GM18868 (cell line): Measurements from ENCODE around the gene TNS1.

Experiments used
- ATAC-seq: cut with Tn5 transposase; IDR thresholded peaks from one replicate; pipeline ENCODE4 v1.9.1; 2021; ENCODE audit warnings: mild to moderate bottlenecking, moderate library complexity; ENCODE audit not compliant: unreplicated experiment

Gene TNS1

DNA sequence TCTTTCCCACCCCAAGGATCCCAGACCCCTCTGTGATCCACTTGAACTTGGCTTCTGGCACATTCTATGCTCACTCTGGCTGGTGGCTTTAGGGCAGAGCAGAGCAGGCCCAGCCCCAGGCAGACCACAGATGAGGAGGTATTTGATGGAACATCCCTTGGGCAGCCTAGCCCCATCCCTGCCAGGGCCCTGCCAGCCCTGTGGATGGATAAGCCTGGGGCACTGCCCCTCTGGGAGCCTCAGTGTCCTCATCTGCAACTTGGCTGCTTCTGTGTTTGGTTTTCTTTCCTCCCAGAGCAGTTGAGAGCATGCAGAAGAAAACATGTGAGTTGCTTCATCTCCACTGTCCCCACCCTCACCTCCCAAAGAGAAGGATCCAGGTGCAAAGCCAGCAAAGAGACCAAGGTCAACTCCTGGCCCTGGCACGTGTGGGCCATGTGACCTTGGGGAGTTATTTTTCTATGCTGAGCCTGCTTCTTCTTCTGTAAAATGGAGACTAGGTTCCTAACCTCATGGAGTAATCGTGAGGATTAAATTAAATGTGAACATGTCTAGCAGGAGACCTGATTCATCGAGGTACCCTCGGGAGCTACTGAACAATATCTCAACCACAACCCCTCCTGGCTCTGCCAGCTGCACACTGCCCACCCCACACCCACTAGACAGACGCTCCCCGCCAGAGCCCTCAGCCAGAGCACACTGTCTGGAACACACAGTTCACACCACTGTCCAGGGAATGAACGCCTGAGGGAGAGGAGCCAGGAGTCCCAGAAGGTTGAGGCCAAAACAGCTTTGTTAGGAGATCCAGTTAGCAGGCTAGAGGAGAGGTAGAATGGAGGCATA, 14.6 kb upstream of the TNS1 start:
- ATAC-seq, result no peak

DNA sequence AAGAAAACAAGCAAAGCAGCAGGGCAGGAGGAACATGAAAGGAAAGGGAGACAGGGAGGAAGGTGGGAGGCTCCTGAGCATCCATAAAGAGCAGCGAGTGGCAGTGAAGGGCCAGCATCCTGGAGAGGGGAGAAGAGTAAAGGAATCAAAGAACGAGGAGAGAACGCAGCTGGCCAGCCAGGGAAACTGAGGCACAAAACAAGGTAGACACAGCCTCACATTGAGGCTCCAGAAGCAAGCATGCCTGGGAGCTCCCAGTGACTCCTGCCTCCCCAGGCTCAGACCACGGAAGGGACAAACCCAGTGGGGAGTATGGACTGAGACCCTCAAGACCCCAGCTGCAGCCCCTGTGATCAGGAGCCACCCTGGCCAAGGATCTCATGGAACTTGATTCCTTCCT, 14.0 kb upstream of the TNS1 start:
- no peak for ATAC-seq

DNA sequence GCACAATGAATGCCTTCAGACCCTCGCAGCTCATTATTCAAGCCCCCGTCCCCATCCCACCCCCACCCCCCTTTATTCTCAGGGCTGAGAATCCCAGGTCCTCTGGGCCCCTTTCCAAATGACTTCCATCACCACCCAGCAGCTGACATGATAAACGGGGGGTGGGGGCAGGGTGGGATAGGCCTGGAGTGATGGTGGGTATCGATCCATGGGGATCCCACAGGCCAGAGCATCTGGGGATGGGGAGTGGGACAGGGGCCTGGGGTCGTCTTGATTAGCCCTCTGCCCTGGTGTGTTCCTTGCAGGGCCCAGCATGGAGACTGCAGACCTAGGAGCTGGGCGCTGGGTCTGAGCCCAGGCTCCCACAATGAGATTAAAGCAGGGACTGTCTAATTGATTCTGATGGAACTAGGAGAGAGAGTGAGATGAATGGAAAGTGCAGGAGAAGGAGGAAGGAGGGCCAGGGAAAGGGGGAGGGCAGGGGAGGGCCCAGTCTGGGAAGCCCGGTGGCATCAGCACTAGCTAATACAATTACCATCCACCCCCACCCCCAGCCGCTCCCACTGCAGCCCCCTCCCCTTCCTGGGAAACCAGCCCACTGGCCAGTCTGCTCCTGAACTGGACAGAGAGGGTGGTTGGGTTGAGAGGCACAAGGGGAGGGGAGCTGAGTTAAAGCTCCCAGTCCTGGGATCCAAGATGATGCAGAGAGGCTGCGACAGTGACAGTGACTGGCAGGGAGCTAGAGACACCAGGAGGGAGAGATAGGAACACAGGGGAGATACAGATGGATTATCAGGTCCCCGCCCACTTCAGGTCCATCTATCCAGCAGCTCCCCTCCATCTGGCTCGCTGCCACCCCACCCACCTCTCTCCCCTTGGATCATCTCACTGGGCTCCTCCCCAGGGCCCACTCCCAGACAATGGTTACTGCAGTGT, 13.1 kb upstream of the TNS1 start:
- ATAC-seq, result no peak

DNA sequence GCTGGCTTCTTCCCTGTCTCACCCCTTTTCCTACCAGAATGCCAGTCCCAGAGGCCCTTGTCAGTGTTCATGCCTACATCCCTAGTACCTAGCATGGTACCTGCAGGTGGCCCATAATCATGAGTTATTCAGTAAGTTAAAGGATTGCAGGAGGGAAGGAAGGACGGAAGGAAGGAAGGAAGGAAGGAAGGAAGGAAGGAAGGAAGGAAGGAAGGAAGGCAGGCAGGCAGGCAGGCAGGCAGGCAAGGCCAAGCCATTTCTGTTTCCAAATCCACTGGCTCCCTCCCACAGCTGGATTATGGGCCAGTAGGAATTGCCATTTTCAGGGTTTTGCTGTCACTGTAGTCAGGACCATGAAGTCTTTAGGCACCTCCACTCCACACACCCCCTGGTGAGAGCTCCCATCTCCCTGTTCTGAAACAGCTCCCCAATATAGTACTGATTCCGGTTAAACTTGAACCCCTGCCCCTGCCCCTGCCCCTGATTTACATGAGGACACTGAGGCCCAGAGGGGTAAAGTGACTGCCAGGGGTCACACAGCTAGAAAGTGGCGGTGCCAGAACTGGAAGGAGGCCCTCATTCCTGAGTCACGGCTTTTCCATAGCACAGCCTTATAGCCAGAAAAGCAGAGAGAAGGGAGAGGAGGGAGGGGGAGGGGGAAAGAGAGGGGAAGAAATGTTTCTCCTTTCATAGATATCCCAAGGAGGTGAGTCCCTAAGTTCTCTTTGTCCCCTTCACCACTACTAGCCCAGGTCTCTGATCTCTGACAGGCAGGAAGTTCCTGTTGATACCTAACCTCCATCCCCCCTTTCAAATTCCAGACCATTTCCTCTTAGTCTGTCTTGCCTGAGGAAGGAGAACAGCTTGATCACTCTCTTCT, 12.2 kb upstream of the TNS1 start:
- no peak for ATAC-seq

DNA sequence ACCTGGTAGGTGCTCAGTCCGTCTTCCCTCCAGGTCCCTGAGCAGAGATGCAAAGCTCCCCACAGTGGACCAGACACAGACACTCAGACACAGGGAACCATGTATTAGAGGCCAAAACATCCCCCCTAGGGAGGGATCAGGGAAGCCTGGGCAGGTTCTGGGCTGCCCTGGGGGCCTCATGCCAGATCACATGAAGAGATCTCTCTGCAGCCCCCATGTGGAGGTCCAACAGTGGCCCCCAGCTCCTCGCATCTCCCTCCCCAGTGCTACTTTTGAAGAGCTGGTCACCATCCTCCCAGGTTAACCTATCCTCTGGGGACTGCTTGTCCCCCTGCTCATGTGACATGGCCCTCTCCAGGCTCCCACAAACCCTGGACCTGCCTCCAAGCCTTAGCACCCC, 10.5 kb upstream of the TNS1 start:
- ATAC-seq, result no peak

DNA sequence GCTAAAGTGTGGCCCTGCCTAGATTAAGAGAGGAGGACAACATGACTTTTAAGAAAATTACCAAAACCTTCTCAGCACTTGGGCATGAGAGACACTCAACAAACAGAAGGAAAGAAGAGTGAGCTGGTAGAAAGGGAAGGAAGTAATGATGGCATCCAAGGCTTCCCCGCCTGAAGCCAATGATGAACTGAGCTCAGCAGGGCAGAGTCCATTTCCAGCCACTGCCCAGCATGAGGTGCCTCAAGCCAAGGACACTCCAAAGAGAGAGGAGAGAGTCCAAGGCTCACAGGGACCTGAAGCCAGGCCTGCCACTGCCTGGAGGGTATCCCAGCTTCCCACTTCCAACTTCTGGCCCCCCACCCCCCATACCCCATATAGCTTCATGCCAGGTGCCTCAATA, 9.5 kb upstream of the TNS1 start:
- ATAC-seq, result no peak

DNA sequence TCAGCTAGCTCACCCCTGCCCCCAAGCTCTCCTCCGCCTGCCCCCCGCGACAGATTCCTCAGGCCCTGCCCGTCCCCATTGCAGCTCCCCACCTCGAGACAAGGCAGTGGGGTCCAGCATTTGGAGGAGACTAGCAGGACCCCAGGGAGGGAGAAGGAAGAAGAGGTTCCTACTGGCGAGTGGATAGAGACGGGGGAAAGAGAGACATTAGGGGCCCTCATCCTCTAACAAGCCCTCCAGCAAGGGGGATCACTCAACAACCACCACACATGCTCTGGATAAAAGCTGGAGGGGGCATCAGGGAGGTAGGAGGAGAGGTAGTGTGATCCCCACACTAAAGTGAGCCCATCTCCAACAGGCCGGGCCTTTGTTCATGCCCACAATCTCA, 8.9 kb upstream of the TNS1 start:
- no peak for ATAC-seq

DNA sequence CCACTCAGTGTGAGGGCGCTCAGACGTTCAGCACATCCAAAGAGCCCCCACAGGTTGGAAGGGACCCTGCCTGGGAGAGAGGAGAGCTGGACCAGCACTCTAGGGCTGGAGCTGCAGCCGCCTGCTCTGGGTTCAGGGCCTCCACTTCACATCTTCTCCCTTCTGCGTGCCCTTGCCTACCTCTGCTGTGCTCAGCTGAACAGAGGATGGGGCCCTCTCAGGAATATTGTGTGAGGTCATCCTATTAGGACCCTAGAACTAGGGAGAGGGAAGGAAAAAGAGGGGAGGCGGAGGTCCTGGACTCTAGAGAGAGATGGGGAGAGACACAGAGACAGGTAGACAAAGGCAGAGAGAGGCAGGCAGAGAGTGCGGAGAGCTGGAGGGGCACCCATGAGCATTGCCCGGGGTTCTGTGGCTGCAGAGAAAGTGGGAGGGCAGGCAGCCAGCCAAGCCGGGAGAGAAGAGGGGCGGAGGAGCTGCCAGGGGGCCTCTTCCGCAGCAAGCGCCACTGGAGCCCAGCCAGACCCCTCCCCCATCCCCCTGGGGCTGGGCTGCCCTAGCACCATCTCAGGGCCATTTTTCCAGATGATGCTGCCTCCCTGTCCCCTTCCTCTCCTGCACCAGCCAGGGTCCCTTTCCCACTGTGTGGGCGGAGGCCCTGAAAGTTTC, 8.3 kb upstream of the TNS1 start:
- ATAC-seq, result no peak

DNA sequence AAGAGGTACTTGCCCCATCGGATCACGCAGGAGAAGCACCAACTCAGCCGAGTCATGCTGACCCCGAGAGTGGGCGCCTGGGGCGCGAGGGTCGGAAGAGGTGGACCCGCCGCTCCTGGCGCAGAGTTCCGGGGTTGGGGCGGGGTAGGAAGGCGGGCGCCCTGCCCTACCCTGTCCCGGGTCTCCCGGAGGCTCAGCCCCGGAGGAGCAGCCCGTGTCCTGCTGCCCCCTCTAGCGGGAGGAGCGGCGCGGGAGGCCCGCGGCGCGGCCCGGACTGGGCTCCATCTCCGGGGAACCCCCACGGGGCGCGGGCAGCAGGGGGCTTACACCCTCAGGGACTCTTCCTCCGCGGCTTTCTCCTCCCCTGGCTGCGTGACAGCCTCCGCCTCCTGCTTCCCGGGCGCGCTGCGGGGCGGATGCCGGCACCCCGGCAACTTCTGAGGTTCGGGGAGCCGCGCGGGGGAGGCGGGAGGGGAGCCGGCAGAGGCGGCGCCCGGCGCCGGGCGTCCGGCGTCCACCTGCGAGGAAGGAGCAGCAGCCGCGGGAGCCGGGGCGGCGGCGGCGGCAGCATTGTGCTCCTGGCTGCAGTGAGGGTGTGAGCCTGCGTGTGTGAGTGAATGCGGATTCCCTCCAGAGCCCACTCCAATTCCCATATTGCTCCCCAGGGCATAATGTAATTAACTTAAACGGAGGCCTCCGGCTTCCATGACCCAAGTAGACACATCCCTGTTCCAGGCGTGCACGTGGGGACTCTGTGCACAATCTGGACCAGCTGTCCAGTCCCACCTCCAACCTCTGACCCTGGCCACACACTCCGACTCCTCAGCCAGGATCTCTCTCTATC, 7.6 kb upstream of the TNS1 start:
- ATAC-seq, result no peak

DNA sequence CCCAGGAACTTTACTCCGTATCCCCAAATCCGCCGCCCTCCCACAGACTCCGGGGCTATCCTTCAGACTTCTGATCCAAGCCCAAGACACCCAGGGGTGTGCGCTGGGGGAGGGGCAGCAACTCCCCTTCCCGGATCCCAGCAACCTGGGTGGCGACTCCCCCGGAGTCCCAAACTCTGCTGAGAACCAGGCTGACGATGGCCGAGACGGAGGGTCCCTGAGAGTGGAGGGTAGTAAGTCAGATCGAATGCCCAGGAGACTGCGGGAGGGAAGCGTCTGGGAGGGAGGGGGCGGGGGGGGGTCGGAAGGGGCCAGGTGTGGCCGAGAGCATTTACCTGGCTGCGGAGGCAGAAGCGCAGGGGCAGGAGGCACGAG, 7.0 kb upstream of the TNS1 start:
- no peak for ATAC-seq

DNA sequence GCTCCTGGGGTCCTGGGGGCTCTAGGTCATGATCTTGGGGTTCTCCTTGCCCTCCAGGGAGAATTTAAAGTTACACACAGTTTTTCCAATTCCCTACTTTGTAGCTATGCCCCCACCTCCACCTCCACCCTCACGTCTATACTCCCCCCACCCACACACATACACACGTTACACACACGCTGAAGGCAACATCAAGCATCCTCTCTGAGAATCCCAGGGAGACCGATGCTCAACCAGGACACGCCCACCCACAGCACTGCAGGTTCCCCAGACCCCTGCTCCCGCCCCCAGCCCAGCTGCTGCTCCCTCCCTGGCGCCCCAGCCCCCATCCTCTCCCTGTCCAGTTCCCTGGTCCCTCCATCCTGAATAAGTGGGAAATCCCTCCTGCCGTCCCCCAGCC, 6.4 kb upstream of the TNS1 start:
- no peak for ATAC-seq

DNA sequence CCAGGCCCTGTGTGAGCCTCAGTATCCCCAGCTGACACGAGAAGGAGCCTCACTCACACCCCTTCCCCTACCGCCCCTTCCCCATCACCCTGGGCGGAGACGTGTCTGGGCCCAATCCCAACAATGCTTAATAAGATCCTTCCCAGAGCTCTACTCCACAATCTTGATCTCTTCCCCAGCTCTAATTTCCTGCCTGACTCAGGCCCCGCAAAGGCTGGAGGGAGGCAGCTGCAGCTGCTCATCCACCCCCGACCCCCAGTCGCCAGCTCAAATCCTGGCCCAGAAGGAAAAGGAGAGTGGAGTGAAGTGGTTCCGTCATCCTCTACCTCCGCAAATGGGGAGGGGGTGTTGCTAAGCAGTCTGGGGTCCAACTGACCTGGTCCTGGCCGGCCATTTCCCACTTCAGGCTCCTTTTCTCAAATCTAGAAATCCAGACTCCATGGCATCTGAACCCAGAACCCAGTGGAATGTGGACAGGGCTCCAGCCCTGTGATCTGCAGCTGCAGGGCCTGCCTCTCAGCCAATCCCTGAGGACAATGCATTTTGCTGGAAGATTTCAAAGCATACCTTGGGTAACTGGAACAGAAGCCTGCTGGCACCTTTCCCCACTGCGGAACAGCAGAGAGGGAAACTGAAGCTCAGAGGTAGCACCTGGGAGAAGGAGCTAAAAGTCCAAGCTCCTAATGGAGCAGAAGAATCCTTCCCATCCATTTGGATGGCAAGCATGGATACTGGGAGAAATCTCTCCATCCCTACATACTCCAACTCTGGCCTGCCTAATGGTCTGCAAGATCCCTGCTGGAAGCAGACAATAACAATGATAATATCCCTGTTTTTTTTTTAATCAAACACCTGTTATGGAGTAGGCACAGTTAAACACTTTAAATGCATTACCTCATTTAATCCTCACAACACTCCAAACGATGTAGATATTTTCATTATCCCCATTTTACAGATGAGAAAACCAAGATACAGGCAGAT, 5.6 kb upstream of the TNS1 start:
- no peak for ATAC-seq

DNA sequence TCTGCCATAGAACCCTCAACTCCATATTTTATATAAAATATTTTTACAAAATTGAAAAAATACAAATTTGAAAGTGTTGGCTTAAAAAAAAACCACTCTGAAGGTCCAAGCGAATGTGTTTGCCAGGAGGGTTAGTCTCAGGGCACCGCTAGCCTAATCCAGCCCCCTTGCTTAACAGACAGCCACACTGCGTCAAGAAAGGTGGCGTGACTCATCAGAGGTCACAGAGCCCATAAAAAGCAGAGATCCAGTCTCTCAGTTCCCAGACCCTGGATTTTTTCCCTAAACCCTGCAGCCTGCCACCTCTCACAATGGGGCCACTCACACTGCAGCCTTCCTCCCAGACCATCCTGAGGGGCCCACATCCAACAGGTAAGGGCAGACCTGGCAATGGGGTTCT, 3.9 kb upstream of the TNS1 start:
- ATAC-seq, result no peak

DNA sequence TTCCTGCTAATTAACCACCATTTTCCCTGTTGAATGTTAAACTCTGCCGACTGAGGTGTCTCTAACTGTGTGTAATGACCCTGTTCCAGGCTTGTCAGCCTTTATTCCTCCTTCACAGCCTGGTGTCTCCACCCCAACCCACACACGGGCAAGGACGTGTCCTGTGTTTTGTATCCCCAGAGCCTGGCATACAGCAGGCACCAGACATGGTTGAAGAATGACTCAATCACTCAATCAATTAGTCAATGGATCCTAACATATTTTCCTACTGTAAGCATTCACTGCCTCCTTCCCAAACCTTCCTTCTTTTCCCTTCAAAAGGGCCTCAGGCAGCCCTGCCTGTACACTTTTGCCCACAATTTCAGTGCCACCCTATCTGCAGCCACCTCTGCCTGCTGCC, 2.7 kb upstream of the TNS1 start:
- no peak for ATAC-seq

DNA sequence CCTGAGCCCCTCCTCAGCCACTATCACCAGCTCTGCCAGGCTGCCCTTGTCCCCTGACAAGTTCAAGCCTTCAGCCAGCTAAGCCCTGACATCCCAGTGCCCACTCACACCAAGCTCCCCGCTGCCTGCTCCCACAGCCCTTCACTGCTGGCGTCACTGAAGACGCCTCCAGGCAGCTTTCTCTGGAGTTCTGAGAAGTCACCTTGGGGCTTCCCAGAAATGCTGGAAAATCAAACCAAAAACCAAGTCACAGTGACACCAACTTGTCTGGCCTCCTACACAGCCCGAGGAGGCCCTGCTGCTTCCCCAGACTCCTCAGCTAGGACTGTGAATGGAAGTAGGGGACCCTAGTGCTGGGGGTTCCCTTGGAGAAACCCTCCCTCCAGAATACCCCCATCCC, 2.2 kb upstream of the TNS1 start:
- ATAC-seq, result no peak

DNA sequence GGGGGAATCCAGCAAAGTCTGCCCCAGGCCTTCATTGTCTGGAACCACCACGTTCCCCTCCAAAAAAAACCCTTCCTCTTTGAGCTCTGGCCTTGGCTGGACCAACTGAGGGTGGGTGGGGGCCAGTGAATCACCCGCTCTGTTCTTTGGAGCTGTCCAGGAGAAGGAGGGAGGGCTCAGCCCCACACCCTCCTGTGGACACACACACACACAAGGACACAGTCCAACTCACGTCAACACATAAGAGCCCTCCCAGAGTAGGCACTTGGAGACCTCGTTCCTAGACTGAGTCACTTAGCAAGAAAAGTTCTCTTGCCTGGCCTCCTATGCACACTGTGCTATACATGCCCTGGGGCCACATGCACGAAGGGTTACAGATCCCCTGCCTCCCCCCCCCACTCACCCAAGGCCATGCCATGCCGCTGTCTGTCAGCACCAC, 1.2 kb upstream of the TNS1 start:
- peak; percentile 59 for ATAC-seq

DNA sequence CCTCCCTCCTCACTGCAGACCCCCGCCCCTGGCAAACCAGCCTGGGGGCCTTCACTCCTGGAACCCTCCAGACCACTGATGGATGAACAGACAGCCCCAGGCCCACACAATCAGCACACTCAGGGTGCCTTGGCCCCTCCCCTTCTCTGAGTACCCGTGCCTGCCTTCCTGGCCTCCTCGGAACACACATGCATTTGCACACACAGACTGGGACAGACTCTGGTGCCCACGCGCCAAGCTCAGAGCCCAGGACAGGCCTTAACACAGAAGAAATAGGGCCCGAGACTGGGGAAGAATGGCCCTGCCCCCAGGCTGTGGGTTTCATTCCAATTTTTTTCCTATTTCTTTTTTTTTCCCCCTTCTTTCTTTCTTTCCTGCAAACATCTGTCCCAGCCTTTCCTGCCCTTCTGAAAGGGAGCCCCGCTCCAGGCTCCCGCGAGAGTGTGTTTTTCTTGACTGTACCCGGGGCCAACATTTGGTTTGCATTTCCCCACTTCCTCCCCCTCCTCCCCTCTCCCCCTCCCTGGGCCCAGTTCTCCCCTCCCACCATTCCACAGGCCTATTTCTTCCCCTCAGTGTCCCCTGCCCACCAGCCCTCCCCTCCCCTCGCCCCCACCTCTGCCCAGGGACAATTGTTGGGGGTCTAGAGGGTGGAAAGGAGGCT, 618 bp upstream of the TNS1 start:
- ATAC-seq, result no peak
